H1 (cell line): ENCODE results near the gene GABRG3. TPM values are rescaled to one million over a fixed set of nuclear protein-coding genes. Genes with fewer than 3 reads are reported as not detected.

Experiments used
- CTCF ChIA-PET: fragments of 300-600 bp; sonication (Branson Sonifier 250); formaldehyde crosslinking; loops from one replicate; lab custom pipeline; 2021; ENCODE audit not compliant: partially characterized antibody; lab: Charles Lee
- POLR2A ChIA-PET: fragments of 300-600 bp; sonication (Branson Sonifier 250); formaldehyde crosslinking; loops from one replicate; lab custom pipeline; 2021; ENCODE audit warnings: inconsistent platforms; ENCODE audit not compliant: partially characterized antibody; lab: Charles Lee
- DNase-seq, 2 experiments: peaks; one replicate each; pipeline versions ENCODE4 v3.0.0 to v3.0.0-alpha.2; 2010 to 2022; ENCODE audit warnings: low spot score in 2 of 2, low read depth in 1 of 2, mixed read lengths in 1 of 2
- FAIRE-seq: peaks from 2 replicates; lab custom pipeline; 2011; peaks lifted over from hg19 to GRCh38; lab: Jason Lieb, UNC
- H2AFZ ChIP-seq: 2 replicates; pipeline ENCODE4 v1.8.1; 2012; ENCODE audit warnings: low read length, inconsistent platforms
- H2AK5ac ChIP-seq: 2 replicates; pipeline ENCODE4 v1.6.1; 2013; ENCODE audit warnings: low read depth, low read length
- H2BK120ac ChIP-seq: replicated peaks from 2 replicates; pipeline ENCODE3; 2013; ENCODE audit warnings: low read depth, low read length, inconsistent platforms
- H2BK12ac ChIP-seq: 2 replicates; pipeline ENCODE4 v1.6.1; 2013; ENCODE audit warnings: low read depth, low read length
- H2BK15ac ChIP-seq: 2 replicates; pipeline ENCODE4 v1.6.1; 2013; ENCODE audit warnings: low read length
- H2BK20ac ChIP-seq: 2 replicates; pipeline ENCODE4 v1.6.1; 2013; ENCODE audit warnings: low read length
- H2BK5ac ChIP-seq: 2 replicates; pipeline ENCODE4 v1.6.1; 2013; ENCODE audit warnings: low read depth, low read length
- H3K14ac ChIP-seq: 2 replicates; pipeline ENCODE4 v1.6.1; 2013; ENCODE audit warnings: inconsistent platforms; ENCODE audit not compliant: insufficient read length
- H3K18ac ChIP-seq: 2 replicates; pipeline ENCODE4 v1.6.1; 2013; ENCODE audit warnings: low read length; ENCODE audit errors: extremely low read depth
- H3K23ac ChIP-seq: 2 replicates; pipeline ENCODE4 v1.6.1; 2013; ENCODE audit warnings: inconsistent platforms; ENCODE audit not compliant: insufficient read length
- H3K23me2 ChIP-seq: 2 replicates; pipeline ENCODE4 v1.6.1; 2013; ENCODE audit warnings: low read depth, low read length
- H3K27ac ChIP-seq: 2 replicates; pipeline ENCODE4 v1.6.1; 2011; ENCODE audit warnings: low read depth, low read length, inconsistent platforms
- H3K27me3 ChIP-seq, 4 experiments: replicated peaks in 1 of 4; 1 replicate in 1 of 4; 2 replicates in 3 of 4; pipeline versions ENCODE4 v1.6.1 to v1.8.1; 2011 to 2013; ENCODE audit warnings: low read length in 3 of 4, mild to moderate bottlenecking in 3 of 4, inconsistent platforms in 2 of 4, mixed read lengths in 2 of 4, moderate library complexity in 1 of 4; ENCODE audit not compliant: control insufficient read depth in 3 of 4, insufficient read depth in 3 of 4; ENCODE audit errors: extremely low read depth in 1 of 4
- H3K36me3 ChIP-seq, 4 experiments: 2 replicates each; pipeline versions ENCODE4 v1.6.1 to v1.8.1; 2011 to 2013; ENCODE audit warnings: mild to moderate bottlenecking in 4 of 4, low read length in 3 of 4, moderate library complexity in 2 of 4, control low read depth in 1 of 4, inconsistent platforms in 1 of 4; ENCODE audit not compliant: insufficient read depth in 4 of 4, control insufficient read depth in 2 of 4
- H3K4ac ChIP-seq: replicated peaks from 2 replicates; pipeline ENCODE3; 2013; ENCODE audit warnings: low read length, low read depth, mixed read lengths, inconsistent platforms; ENCODE audit not compliant: insufficient read length
- H3K4me1 ChIP-seq, 4 experiments: replicated peaks in 1 of 4; 1 replicate in 1 of 4; 2 replicates in 3 of 4; pipeline versions ENCODE4 v1.6.1 to v1.8.1; 2011 to 2013; ENCODE audit warnings: low read length in 3 of 4, inconsistent platforms in 2 of 4, mixed read lengths in 1 of 4; ENCODE audit not compliant: insufficient read depth in 4 of 4, control insufficient read depth in 3 of 4
- H3K4me2 ChIP-seq, 2 experiments: 2 replicates each; pipeline versions ENCODE4 v1.6.1 to v1.8.1; 2011 to 2013; ENCODE audit warnings: low read depth in 2 of 2, low read length in 2 of 2, control low read depth in 1 of 2, inconsistent platforms in 1 of 2, mild to moderate bottlenecking in 1 of 2; ENCODE audit not compliant: insufficient read depth in 1 of 2
- H3K4me3 ChIP-seq, 4 experiments: fragments of 200-600, 300-600 bp in 1 of 4; sonication (generic), shearing (Covaris generic), sonication (Bioruptor Twin) in 1 of 4; 2 replicates each; pipeline versions ENCODE4 v1.5.1 to v1.8.1; 2011 to 2016; ENCODE audit warnings: low read length in 4 of 4, low read depth in 3 of 4, control low read depth in 2 of 4, inconsistent platforms in 2 of 4, mild to moderate bottlenecking in 2 of 4, mixed read lengths in 1 of 4, moderate library complexity in 1 of 4; ENCODE audit not compliant: insufficient read depth in 2 of 4; ENCODE audit errors: extremely low read depth in 1 of 4
- H3K56ac ChIP-seq: replicated peaks from 2 replicates; pipeline ENCODE3; 2013; ENCODE audit warnings: low read depth, mild to moderate bottlenecking, mixed read lengths, low read length, inconsistent platforms; ENCODE audit not compliant: insufficient read length
- H3K79me1 ChIP-seq: 2 replicates; pipeline ENCODE4 v1.6.1; 2013; ENCODE audit warnings: low read depth, low read length, control low read depth
- H3K79me2 ChIP-seq, 2 experiments: 2 replicates each; pipeline versions ENCODE4 v1.6.1 to v1.8.1; 2012 to 2013; ENCODE audit warnings: low read length in 2 of 2, mild to moderate bottlenecking in 2 of 2, inconsistent platforms in 1 of 2; ENCODE audit not compliant: insufficient read depth in 2 of 2, control insufficient read depth in 1 of 2
- H3K9ac ChIP-seq, 4 experiments: replicated peaks in 1 of 4; 1 replicate in 1 of 4; 2 replicates in 3 of 4; pipeline versions ENCODE4 v1.6.1 to v1.8.1; 2011 to 2013; ENCODE audit warnings: low read depth in 3 of 4, low read length in 3 of 4, control low read depth in 2 of 4, mild to moderate bottlenecking in 2 of 4, moderate library complexity in 2 of 4, inconsistent platforms in 1 of 4; ENCODE audit errors: extremely low read depth in 1 of 4
- H3K9me3 ChIP-seq, 2 experiments: 2 replicates each; pipeline versions ENCODE4 v1.6.1 to v1.8.1; 2012 to 2013; ENCODE audit warnings: mild to moderate bottlenecking in 2 of 2, moderate library complexity in 2 of 2, control low read depth in 1 of 2, inconsistent platforms in 1 of 2, low read depth in 1 of 2, low read length in 1 of 2, mixed read lengths in 1 of 2; ENCODE audit not compliant: insufficient read depth in 2 of 2
- H4K20me1 ChIP-seq, 2 experiments: replicated peaks in 1 of 2; 2 replicates each; pipeline versions ENCODE3 to v1.8.1; 2011 to 2013; ENCODE audit warnings: inconsistent platforms in 2 of 2, low read length in 2 of 2, mild to moderate bottlenecking in 1 of 2; ENCODE audit not compliant: insufficient read depth in 2 of 2, control insufficient read depth in 1 of 2
- H4K5ac ChIP-seq: 2 replicates; pipeline ENCODE4 v1.6.1; 2013; ENCODE audit warnings: low read length, low read depth, mixed read lengths, inconsistent platforms; ENCODE audit not compliant: insufficient read length
- H4K8ac ChIP-seq: 2 replicates; pipeline ENCODE4 v1.8.0; 2013; ENCODE audit warnings: mild to moderate bottlenecking, moderate library complexity, low read length, inconsistent platforms; ENCODE audit not compliant: insufficient read depth; ENCODE audit errors: extremely low read depth
- H4K91ac ChIP-seq: replicated peaks from 2 replicates; pipeline ENCODE3; 2013; ENCODE audit warnings: low read length, mixed read lengths, inconsistent platforms; ENCODE audit not compliant: insufficient read length
- CREB1 ChIP-seq: IDR thresholded peaks from 2 replicates; pipeline ENCODE4 v1.6.1; 2012; ENCODE audit warnings: inconsistent platforms
- TAF1 ChIP-seq: IDR thresholded peaks from 2 replicates; pipeline ENCODE4 v1.6.1; 2011; ENCODE audit warnings: mild to moderate bottlenecking, low read depth, low read length
- ZNF274 ChIP-seq: IDR thresholded peaks from 2 replicates; pipeline ENCODE4 v1.7.0; 2012; ENCODE audit warnings: low read length, borderline replicate concordance; ENCODE audit errors: extremely low read depth
- WGBS, 2 experiments: shearing (Covaris generic) in 1 of 2; methylation state at CpG; one replicate each; pipeline versions ENCODE4 v1.1.6 to v1.1.7; 2013 to 2015; ENCODE audit warnings: low lambda C conversion rate in 2 of 2, mixed read lengths in 2 of 2, inconsistent platforms in 1 of 2, low coverage in 1 of 2, missing lambda C conversion rate in 1 of 2; ENCODE audit not compliant: insufficient replicate concordance in 2 of 2, insufficient coverage in 1 of 2, insufficient read length in 1 of 2; ENCODE audit errors: extremely low coverage in 1 of 2, missing lambda C conversion rate in 1 of 2; 5-methylcytosine and 5-hydroxymethylcytosine counted together
- polyA plus RNA-seq, 7 experiments: library from polyadenylated mRNA; depleted of rRNA in 3 of 7; stranded (reverse) in 5 of 7; unstranded in 2 of 7; fragments of >200 nt in 5 of 7; fragments of 200-250 nt in 2 of 7; gene quantifications; 1 replicate in 5 of 7; 2 replicates in 1 of 7; 4 replicates in 1 of 7; pipeline versions ENCODE4 v1.2.1 to v1.2.3, GENCODE V29; 2011 to 2013; ENCODE audit warnings: missing spikeins in 2 of 7, mixed read lengths in 2 of 7
- total RNA-seq: library from RNA; stranded (reverse); fragmentation: NEBNext Ultra II Directional; extraction: Animal tissue kit (Norgen Biotek cat#: 25700); gene quantifications from 2 replicates; pipeline ENCODE4 v1.2.1, GENCODE V29; 2021

GABRG3 gene
- total and polyA plus RNA-seq, 2 of the 8 experiments (the other 6 are each of a cell fraction or from before 2014, with no cell fraction given) = 0.17 to 0.80 TPM

GRCh38 chr15:27235161-27235560 is 264.2 kb downstream of the GABRG3 start:
- H3K27ac ChIP-seq = no peak overlapping the region
- H3K4me1 ChIP-seq = no peaks in the 10 kb centered on the region
- H4K20me1 ChIP-seq = no peaks in the 10 kb centered on the region
- H3K4me3 ChIP-seq = no peak overlapping the region
- H3K79me2 ChIP-seq = no peaks in the 10 kb centered on the region
- H3K36me3 ChIP-seq = no peaks in the 10 kb centered on the region
- no peak overlapping the region for H3K9ac ChIP-seq
- no peak for DNase-seq
- no peaks in the 10 kb centered on the region for H3K9me3 ChIP-seq
- no peak overlapping the region for H4K91ac ChIP-seq
- H2AFZ ChIP-seq = no peak overlapping the region
- H3K23me2 ChIP-seq = no peaks in the 10 kb centered on the region
- no peak for FAIRE-seq
- H2BK12ac ChIP-seq = no peak overlapping the region
- no peak for TF ChIP-seq ZNF274
- no peak for TF ChIP-seq CREB1
- no peak for TF ChIP-seq TAF1
- H2BK20ac ChIP-seq = no peak overlapping the region
- POLR2A ChIA-PET = no interaction called here
- no peak overlapping the region for H4K5ac ChIP-seq
- no peak overlapping the region for H2BK120ac ChIP-seq
- no peak overlapping the region for H3K23ac ChIP-seq
- CTCF ChIA-PET = interaction anchor here (1.2 kb wide), 2 partner anchors 9 to 124 kb away, joined by 3 to 6 read pairs; no protein-coding TSS in a partner anchor
- H2AK5ac ChIP-seq = no peak overlapping the region
- H3K79me1 ChIP-seq = no peaks in the 10 kb centered on the region
- H3K56ac ChIP-seq = no peak overlapping the region
- H2BK15ac ChIP-seq = 0 out of 2 replicates have a peak overlapping the region, but pooled peaks have one; percentile 21
- no peak overlapping the region for H3K14ac ChIP-seq
- 92% methylated on average over 4 of the region's 4 CpGs; no CpG with 5 or more reads in 1 of the 2 experiments for WGBS, 2 experiments
- H2BK5ac ChIP-seq = no peak overlapping the region
- no peak overlapping the region for H3K4me2 ChIP-seq
- H4K8ac ChIP-seq = no peak overlapping the region
- no peak overlapping the region for H3K18ac ChIP-seq
- no peaks in the 10 kb centered on the region for H3K27me3 ChIP-seq
- H3K4ac ChIP-seq = no peak overlapping the region
